WTC11 (cell line): ENCODE data around the gene C18orf32. TPM values are rescaled to one million over a fixed set of nuclear protein-coding genes. Genes with fewer than 3 reads are reported as not detected.

ENCODE experiments used
- ATF1 ChIP-seq: sonication (generic); formaldehyde crosslinking; IDR thresholded peaks from 2 replicates; pipeline ENCODE4 v1.8.1; 2023; ENCODE audit warnings: mild to moderate bottlenecking, moderate library complexity, missing genetic modification reagents
- ESRRA ChIP-seq: sonication (generic); formaldehyde crosslinking; IDR thresholded peaks from 2 replicates; pipeline ENCODE4 v1.8.1; 2022; ENCODE audit warnings: mild to moderate bottlenecking, missing genetic modification reagents, borderline replicate concordance
- ETV6 ChIP-seq: sonication (generic); formaldehyde crosslinking; IDR thresholded peaks from 2 replicates; pipeline ENCODE4 v1.8.1; 2022; ENCODE audit warnings: mild to moderate bottlenecking, missing genetic modification reagents
- MXD4 ChIP-seq: fragments of 250-450 bp; sonication (Bioruptor Pico); IDR thresholded peaks from 2 replicates; pipeline ENCODE4 v1.8.0; 2021; ENCODE audit warnings: mild to moderate bottlenecking, moderate library complexity, borderline replicate concordance
- NFYB ChIP-seq: sonication (generic); formaldehyde crosslinking; conservative IDR thresholded peaks from 2 replicates; pipeline ENCODE4 v1.8.0; 2022; ENCODE audit warnings: low read depth, missing genetic modification reagents
- NR2C2 ChIP-seq: sonication (generic); formaldehyde crosslinking; IDR thresholded peaks from 2 replicates; pipeline ENCODE4 v1.8.0; 2022; ENCODE audit warnings: mild to moderate bottlenecking, missing genetic modification reagents
- SP1 ChIP-seq: sonication (generic); formaldehyde crosslinking; conservative IDR thresholded peaks from 2 replicates; pipeline ENCODE4 v1.8.1; 2022; ENCODE audit warnings: missing genetic modification reagents
- TEAD1 ChIP-seq: sonication (generic); formaldehyde crosslinking; IDR thresholded peaks from 2 replicates; pipeline ENCODE4 v1.8.0; 2022; ENCODE audit warnings: mild to moderate bottlenecking, missing genetic modification reagents
- TP53 ChIP-seq: sonication (generic); formaldehyde crosslinking; IDR thresholded peaks from 2 replicates; pipeline ENCODE4 v1.8.1; 2023; ENCODE audit warnings: mild to moderate bottlenecking, missing genetic modification reagents
- ZNF416 ChIP-seq: fragments of 250-450 bp; sonication (Bioruptor Pico); IDR thresholded peaks from 2 replicates; pipeline ENCODE4 v1.9.0; 2021; ENCODE audit warnings: mild to moderate bottlenecking, inconsistent platforms
- total RNA-seq: library from RNA; stranded (reverse); gene quantifications from 3 replicates; pipeline ENCODE4 v1.2.3, GENCODE V29; 2021
- TF ChIP-seq, protein P1 (sequence below): sonication (generic); formaldehyde crosslinking; conservative IDR thresholded peaks from 2 replicates; pipeline ENCODE4 v1.8.1; 2023; ENCODE audit warnings: mild to moderate bottlenecking, low read depth, missing genetic modification reagents, moderate library complexity
- TF ChIP-seq, protein P2 (sequence below): sonication (generic); formaldehyde crosslinking; IDR thresholded peaks from 2 replicates; pipeline ENCODE4 v1.8.1; 2023; ENCODE audit warnings: mild to moderate bottlenecking, missing genetic modification reagents, moderate library complexity
- TF ChIP-seq, protein P3 (sequence below): sonication (generic); formaldehyde crosslinking; IDR thresholded peaks from 2 replicates; pipeline ENCODE4 v1.8.0; 2022; ENCODE audit warnings: mild to moderate bottlenecking, missing genetic modification reagents
- TF ChIP-seq, protein P4 (sequence below): sonication (generic); formaldehyde crosslinking; IDR thresholded peaks from 2 replicates; pipeline ENCODE4 v1.8.0; 2023; ENCODE audit warnings: missing genetic modification reagents, mild to moderate bottlenecking, borderline replicate concordance
- TF ChIP-seq, protein P5 (sequence below): sonication (generic); formaldehyde crosslinking; IDR thresholded peaks from 2 replicates; pipeline ENCODE4 v1.8.1; 2022; ENCODE audit warnings: missing genetic modification reagents, borderline replicate concordance
- TF ChIP-seq, protein P6 (sequence below): sonication (generic); formaldehyde crosslinking; IDR thresholded peaks from 2 replicates; pipeline ENCODE4 v1.8.0; 2022; ENCODE audit warnings: mild to moderate bottlenecking, missing genetic modification reagents
- TF ChIP-seq, protein P7 (sequence below): fragments of 250-450 bp; sonication (Bioruptor Pico); IDR thresholded peaks from 2 replicates; pipeline ENCODE4 v1.9.0; 2021; ENCODE audit warnings: moderate library complexity, mild to moderate bottlenecking, inconsistent platforms, borderline replicate concordance
- TF ChIP-seq, protein P8 (sequence below): fragments of 250-450 bp; sonication (Bioruptor Pico); conservative IDR thresholded peaks from 2 replicates; pipeline ENCODE4 v1.9.0; 2021; ENCODE audit warnings: mild to moderate bottlenecking
- TF ChIP-seq, protein P9 (sequence below): sonication (generic); formaldehyde crosslinking; IDR thresholded peaks from 2 replicates; pipeline ENCODE4 v1.8.0; 2022; ENCODE audit warnings: mild to moderate bottlenecking, missing genetic modification reagents
- TF ChIP-seq, protein P10 (sequence below): sonication (generic); formaldehyde crosslinking; IDR thresholded peaks from 2 replicates; pipeline ENCODE4 v1.8.1; 2023; ENCODE audit warnings: mild to moderate bottlenecking, missing genetic modification reagents, moderate library complexity

The C18orf32 gene
- total RNA-seq, 1 experiment from 2014 or later: 32.1 TPM

DNA sequence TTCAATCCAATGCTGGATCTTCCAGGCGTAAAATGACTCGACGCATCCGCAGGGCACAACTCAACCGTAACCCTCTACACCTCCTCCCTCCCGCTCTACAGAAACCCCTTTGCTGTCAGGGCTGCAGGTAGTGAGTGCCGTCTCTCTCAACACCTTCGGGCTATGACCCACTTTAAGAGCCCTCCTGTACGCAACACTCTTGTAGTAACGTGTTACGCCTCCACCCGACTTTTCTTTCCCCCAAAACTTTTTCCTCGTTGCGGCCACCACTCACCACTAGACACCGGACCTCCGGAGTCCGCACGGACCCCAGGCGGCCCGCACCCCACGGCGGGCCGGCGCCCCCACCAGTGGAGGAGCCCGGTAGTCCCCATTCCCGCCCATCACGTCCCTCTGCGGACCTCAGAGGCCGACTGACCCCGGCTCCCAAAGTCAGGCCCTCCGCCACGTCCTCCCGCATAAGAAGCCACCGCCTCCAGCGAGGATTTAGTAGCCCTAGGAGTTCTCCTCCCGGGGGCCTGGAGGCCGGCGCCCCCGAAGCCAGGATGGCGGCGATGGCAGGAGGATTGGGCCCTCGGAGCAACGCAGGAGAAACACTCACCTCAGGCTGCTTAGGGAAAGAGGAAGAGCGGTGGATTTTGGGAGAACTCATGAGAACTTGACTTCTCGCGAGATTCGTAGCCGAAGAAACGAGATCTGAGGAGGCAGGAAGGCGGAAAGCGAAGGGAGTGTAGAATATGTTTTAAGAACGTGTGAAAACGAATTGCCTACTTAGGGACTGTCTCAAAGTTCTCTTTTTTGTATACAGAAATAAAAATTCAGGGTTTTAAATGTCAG lies 5.0 kb upstream of the C18orf32 start, which contains the start of gene RPL17 (continued):
- TF ChIP-seq ATF1 (CRISPR knock-in tag) (no peak), MXD4 (CRISPR knock-in tag) (no peak), TP53 (no peak), NFYB (no peak), SP1 (CRISPR knock-in tag) (peak; percentile 47; the same call in 1 of the 2 replicates), ESRRA (CRISPR knock-in tag) (no peak), ETV6 (CRISPR knock-in tag) (peak; percentile 30; the same call in 1 of the 2 replicates), TEAD1 (CRISPR knock-in tag) (peak; percentile 50; the same call in 1 of the 2 replicates), ZNF416 (CRISPR knock-in tag) (no peak), NR2C2 (no peak)
- TF ChIP-seq, protein P1, sequence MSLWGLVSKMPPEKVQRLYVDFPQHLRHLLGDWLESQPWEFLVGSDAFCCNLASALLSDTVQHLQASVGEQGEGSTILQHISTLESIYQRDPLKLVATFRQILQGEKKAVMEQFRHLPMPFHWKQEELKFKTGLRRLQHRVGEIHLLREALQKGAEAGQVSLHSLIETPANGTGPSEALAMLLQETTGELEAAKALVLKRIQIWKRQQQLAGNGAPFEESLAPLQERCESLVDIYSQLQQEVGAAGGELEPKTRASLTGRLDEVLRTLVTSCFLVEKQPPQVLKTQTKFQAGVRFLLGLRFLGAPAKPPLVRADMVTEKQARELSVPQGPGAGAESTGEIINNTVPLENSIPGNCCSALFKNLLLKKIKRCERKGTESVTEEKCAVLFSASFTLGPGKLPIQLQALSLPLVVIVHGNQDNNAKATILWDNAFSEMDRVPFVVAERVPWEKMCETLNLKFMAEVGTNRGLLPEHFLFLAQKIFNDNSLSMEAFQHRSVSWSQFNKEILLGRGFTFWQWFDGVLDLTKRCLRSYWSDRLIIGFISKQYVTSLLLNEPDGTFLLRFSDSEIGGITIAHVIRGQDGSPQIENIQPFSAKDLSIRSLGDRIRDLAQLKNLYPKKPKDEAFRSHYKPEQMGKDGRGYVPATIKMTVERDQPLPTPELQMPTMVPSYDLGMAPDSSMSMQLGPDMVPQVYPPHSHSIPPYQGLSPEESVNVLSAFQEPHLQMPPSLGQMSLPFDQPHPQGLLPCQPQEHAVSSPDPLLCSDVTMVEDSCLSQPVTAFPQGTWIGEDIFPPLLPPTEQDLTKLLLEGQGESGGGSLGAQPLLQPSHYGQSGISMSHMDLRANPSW: no peak
- TF ChIP-seq, protein P2, sequence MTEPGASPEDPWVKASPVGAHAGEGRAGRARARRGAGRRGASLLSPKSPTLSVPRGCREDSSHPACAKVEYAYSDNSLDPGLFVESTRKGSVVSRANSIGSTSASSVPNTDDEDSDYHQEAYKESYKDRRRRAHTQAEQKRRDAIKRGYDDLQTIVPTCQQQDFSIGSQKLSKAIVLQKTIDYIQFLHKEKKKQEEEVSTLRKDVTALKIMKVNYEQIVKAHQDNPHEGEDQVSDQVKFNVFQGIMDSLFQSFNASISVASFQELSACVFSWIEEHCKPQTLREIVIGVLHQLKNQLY (CRISPR knock-in tag): no peak
- TF ChIP-seq, protein P3, sequence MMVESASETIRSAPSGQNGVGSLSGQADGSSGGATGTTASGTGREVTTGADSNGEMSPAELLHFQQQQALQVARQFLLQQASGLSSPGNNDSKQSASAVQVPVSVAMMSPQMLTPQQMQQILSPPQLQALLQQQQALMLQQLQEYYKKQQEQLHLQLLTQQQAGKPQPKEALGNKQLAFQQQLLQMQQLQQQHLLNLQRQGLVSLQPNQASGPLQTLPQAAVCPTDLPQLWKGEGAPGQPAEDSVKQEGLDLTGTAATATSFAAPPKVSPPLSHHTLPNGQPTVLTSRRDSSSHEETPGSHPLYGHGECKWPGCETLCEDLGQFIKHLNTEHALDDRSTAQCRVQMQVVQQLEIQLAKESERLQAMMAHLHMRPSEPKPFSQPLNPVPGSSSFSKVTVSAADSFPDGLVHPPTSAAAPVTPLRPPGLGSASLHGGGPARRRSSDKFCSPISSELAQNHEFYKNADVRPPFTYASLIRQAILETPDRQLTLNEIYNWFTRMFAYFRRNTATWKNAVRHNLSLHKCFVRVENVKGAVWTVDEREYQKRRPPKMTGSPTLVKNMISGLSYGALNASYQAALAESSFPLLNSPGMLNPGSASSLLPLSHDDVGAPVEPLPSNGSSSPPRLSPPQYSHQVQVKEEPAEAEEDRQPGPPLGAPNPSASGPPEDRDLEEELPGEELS: 0 out of 2 replicates have a peak, but pooled peaks have one; percentile 9
- TF ChIP-seq, protein P4, sequence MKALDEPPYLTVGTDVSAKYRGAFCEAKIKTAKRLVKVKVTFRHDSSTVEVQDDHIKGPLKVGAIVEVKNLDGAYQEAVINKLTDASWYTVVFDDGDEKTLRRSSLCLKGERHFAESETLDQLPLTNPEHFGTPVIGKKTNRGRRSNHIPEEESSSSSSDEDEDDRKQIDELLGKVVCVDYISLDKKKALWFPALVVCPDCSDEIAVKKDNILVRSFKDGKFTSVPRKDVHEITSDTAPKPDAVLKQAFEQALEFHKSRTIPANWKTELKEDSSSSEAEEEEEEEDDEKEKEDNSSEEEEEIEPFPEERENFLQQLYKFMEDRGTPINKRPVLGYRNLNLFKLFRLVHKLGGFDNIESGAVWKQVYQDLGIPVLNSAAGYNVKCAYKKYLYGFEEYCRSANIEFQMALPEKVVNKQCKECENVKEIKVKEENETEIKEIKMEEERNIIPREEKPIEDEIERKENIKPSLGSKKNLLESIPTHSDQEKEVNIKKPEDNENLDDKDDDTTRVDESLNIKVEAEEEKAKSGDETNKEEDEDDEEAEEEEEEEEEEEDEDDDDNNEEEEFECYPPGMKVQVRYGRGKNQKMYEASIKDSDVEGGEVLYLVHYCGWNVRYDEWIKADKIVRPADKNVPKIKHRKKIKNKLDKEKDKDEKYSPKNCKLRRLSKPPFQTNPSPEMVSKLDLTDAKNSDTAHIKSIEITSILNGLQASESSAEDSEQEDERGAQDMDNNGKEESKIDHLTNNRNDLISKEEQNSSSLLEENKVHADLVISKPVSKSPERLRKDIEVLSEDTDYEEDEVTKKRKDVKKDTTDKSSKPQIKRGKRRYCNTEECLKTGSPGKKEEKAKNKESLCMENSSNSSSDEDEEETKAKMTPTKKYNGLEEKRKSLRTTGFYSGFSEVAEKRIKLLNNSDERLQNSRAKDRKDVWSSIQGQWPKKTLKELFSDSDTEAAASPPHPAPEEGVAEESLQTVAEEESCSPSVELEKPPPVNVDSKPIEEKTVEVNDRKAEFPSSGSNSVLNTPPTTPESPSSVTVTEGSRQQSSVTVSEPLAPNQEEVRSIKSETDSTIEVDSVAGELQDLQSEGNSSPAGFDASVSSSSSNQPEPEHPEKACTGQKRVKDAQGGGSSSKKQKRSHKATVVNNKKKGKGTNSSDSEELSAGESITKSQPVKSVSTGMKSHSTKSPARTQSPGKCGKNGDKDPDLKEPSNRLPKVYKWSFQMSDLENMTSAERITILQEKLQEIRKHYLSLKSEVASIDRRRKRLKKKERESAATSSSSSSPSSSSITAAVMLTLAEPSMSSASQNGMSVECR: 0 out of 2 replicates have a peak, but pooled peaks have one; percentile 13
- TF ChIP-seq, protein P5, sequence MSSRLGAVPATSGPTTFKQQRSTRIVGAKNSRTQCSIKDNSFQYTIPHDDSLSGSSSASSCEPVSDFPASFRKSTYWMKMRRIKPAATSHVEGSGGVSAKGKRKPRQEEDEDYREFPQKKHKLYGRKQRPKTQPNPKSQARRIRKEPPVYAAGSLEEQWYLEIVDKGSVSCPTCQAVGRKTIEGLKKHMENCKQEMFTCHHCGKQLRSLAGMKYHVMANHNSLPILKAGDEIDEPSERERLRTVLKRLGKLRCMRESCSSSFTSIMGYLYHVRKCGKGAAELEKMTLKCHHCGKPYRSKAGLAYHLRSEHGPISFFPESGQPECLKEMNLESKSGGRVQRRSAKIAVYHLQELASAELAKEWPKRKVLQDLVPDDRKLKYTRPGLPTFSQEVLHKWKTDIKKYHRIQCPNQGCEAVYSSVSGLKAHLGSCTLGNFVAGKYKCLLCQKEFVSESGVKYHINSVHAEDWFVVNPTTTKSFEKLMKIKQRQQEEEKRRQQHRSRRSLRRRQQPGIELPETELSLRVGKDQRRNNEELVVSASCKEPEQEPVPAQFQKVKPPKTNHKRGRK (CRISPR knock-in tag): no peak
- TF ChIP-seq, protein P6, sequence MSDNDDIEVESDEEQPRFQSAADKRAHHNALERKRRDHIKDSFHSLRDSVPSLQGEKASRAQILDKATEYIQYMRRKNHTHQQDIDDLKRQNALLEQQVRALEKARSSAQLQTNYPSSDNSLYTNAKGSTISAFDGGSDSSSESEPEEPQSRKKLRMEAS (CRISPR knock-in tag): peak; percentile 68; the same call in 1 of the 2 replicates
- TF ChIP-seq, protein P7, sequence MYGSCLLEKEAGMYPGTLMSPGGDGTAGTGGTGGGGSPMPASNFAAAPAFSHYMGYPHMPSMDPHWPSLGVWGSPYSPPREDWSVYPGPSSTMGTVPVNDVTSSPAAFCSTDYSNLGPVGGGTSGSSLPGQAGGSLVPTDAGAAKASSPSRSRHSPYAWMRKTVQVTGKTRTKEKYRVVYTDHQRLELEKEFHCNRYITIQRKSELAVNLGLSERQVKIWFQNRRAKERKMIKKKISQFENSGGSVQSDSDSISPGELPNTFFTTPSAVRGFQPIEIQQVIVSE (CRISPR knock-in tag): no peak
- TF ChIP-seq, protein P8, sequence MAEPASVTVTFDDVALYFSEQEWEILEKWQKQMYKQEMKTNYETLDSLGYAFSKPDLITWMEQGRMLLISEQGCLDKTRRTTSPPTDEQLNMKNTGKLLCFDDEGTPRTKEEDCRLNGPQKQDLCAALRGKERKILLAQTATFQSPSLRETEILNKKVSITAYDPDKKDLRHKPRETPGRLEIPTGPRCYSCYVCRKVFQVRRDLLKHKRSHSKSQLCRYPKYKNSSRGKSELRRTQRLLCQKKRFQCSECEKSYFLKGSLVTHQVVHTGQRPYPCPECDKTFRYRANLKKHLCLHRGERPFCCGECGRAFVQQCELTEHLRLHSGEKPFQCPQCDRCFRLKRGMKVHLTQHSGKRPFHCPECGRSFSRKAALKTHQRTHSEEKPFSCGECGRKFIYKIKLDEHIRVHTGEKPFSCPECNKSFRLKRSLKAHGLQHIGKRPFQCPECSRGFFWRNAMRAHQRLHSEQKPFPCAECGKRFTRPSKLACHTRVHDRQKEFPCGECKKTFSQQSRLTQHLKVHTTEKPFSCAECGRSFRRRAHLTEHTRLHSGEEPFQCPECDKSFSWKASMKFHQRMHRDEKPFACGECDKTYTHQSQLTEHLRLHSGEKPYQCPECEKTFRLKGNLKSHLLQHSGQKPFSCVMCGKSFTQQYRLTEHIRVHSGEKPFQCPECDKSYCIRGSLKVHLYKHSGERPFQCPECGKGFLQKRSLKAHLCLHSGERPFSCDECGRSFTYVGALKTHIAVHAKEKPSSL: no peak
- TF ChIP-seq, protein P9, sequence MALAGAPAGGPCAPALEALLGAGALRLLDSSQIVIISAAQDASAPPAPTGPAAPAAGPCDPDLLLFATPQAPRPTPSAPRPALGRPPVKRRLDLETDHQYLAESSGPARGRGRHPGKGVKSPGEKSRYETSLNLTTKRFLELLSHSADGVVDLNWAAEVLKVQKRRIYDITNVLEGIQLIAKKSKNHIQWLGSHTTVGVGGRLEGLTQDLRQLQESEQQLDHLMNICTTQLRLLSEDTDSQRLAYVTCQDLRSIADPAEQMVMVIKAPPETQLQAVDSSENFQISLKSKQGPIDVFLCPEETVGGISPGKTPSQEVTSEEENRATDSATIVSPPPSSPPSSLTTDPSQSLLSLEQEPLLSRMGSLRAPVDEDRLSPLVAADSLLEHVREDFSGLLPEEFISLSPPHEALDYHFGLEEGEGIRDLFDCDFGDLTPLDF: no peak
- TF ChIP-seq, protein P10, sequence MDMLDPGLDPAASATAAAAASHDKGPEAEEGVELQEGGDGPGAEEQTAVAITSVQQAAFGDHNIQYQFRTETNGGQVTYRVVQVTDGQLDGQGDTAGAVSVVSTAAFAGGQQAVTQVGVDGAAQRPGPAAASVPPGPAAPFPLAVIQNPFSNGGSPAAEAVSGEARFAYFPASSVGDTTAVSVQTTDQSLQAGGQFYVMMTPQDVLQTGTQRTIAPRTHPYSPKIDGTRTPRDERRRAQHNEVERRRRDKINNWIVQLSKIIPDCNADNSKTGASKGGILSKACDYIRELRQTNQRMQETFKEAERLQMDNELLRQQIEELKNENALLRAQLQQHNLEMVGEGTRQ: 0 out of 2 replicates have a peak, but pooled peaks have one; percentile 20
